Breast epithelium (tissue), 4 donors: ENCODE results near the gene DAG1. TPM values are rescaled to one million over a fixed set of nuclear protein-coding genes. Genes with fewer than 3 reads are reported as not detected.

Source experiments
- DNase-seq, 2 donors: peaks; one replicate each; pipeline ENCODE4 v3.0.0-alpha.2; 2019; ENCODE audit warnings: low spot score in 2 of 2
- H3K27ac ChIP-seq, 2 donors: fragments of 200-600 bp; sonication (generic) in 1 of 2; one replicate each; pipeline ENCODE4 v1.5.1; 2016 to 2019; ENCODE audit warnings: mild to moderate bottlenecking in 1 of 2
- H3K27me3 ChIP-seq, 2 donors: fragments of 200-600 bp; sonication (generic) in 1 of 2; one replicate each; pipeline versions ENCODE4 v1.5.1 to v1.6.0; 2017 to 2019; ENCODE audit warnings: control low read depth in 1 of 2, mild to moderate bottlenecking in 1 of 2
- H3K36me3 ChIP-seq: fragments of 200-600 bp; one replicate; pipeline ENCODE4 v1.5.1; 2019
- H3K4me1 ChIP-seq, 2 donors: fragments of 200-600 bp; sonication (generic); one replicate each; pipeline ENCODE4 v1.5.1; 2016 to 2019; ENCODE audit warnings: control low read depth in 1 of 2
- H3K4me3 ChIP-seq, 3 donors: fragments of 200-600 bp; sonication (generic); 1 replicate in 2 of 3; 2 replicates in 1 of 3; pipeline ENCODE4 v1.5.1; 2016 to 2019; ENCODE audit warnings: mild to moderate bottlenecking in 3 of 3, moderate library complexity in 2 of 3
- H3K9me3 ChIP-seq, 2 donors: fragments of 200-600 bp; sonication (generic) in 1 of 2; one replicate each; pipeline ENCODE4 v1.5.1; 2016 to 2019; ENCODE audit warnings: control low read depth in 1 of 2
- POLR2A ChIP-seq: fragments of 450-650 bp; IDR thresholded peaks from one replicate; pipeline ENCODE4 v1.6.1; 2016; ENCODE audit warnings: antibody characterized with exemption, mild to moderate bottlenecking, moderate library complexity
- POLR2AphosphoS5 ChIP-seq, 3 donors: sonication (generic); formaldehyde crosslinking; IDR thresholded peaks; one replicate each; pipeline ENCODE4 v1.6.1; 2017; ENCODE audit warnings: antibody characterized with exemption in 3 of 3
- intact Hi-C: fragments of 100-400 bp; cut with DNase I; formaldehyde crosslinking; loops from one replicate; pipeline ENCODE4 v1.15.1; 2023; ENCODE audit warnings: low total_unique reads
- total RNA-seq, 3 donors: library from RNA; depleted of rRNA; stranded (reverse); fragments of >200 nt; gene quantifications; one replicate each; pipeline ENCODE4 v1.1.0, GENCODE V29; 2016
- TF ChIP-seq, protein P1 (sequence below), 3 donors: fragments of 450-650 bp; IDR thresholded peaks; one replicate each; pipeline ENCODE4 v1.5.1; 2016 to 2017; ENCODE audit warnings: antibody characterized with exemption in 3 of 3, mild to moderate bottlenecking in 3 of 3, moderate library complexity in 3 of 3

DAG1 gene
- total RNA-seq, 3 donors from 2014 or later = 37.1 to 56.6 (median 44.6) TPM

DNA sequence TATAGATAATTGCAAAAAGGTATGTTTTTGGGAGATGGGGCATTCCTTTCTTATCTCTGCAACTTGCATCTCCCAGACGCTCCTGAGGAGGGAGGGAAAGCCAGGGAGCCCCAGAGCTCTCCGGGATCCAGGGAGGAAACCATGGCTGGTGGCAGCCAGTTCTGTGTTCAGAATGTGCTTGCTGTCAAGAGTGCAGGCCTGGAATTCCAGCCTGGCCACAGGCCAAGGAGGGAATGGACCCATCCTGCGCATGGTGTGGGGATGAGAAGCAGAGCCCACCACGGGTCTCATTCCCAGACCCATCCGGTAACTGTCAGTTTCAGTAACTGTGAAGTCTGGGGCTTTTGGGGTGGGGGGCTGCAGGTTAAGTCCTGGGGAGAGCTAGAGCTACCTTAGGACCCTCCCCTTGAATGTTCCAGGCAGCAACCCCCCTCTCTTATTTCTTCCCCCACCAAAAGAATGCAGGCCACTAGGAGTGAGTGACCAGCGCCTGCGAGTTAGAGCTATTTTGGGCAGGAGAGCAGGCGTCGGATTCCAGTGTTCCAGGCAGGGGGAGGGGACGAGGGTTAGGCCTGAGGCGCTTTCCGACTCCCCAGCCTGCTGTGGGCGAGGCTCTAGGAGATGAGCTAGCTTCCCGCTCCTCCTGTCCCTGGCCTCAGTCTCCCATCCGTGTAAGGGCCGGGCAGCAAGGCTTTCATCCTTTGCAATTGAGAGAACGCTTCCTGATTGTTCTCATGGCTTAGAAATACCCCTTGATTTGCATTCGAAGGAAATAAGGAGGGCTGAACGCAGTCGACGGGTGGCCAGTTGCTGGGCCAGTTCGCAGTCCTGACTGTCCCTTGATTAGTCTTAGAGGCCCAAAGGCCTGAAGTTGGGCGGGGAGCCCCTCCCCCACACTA lies 781 bp upstream of the DAG1 start:
- intact Hi-C loops = no loop called here
- DNase-seq = peak; percentile 64 to 79
- Histone ChIP-seq H3K9me3 (no peaks in the 10 kb centered on the region), H3K36me3 (no peaks in the 10 kb centered on the region), H3K27me3 (no peaks in the 10 kb centered on the region), H3K27ac (peak overlapping the region; percentile 89 to 96), H3K4me3 (peak overlapping the region; percentile 80 to 88 (median 84)), H3K4me1 (peaks cover 4 to 8% of the 10 kb centered on the region in 2 donors)
- TF ChIP-seq POLR2AphosphoS5 (IDR thresholded peaks at IDR 0.05) (peak in 2 of 3 donors; percentile 28 to 34), POLR2A (peak; percentile 65)
- TF ChIP-seq, protein P1, sequence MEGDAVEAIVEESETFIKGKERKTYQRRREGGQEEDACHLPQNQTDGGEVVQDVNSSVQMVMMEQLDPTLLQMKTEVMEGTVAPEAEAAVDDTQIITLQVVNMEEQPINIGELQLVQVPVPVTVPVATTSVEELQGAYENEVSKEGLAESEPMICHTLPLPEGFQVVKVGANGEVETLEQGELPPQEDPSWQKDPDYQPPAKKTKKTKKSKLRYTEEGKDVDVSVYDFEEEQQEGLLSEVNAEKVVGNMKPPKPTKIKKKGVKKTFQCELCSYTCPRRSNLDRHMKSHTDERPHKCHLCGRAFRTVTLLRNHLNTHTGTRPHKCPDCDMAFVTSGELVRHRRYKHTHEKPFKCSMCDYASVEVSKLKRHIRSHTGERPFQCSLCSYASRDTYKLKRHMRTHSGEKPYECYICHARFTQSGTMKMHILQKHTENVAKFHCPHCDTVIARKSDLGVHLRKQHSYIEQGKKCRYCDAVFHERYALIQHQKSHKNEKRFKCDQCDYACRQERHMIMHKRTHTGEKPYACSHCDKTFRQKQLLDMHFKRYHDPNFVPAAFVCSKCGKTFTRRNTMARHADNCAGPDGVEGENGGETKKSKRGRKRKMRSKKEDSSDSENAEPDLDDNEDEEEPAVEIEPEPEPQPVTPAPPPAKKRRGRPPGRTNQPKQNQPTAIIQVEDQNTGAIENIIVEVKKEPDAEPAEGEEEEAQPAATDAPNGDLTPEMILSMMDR (IDR thresholded peaks at IDR 0.05) = peak in 1 of 3 donors; percentile 9

DNA sequence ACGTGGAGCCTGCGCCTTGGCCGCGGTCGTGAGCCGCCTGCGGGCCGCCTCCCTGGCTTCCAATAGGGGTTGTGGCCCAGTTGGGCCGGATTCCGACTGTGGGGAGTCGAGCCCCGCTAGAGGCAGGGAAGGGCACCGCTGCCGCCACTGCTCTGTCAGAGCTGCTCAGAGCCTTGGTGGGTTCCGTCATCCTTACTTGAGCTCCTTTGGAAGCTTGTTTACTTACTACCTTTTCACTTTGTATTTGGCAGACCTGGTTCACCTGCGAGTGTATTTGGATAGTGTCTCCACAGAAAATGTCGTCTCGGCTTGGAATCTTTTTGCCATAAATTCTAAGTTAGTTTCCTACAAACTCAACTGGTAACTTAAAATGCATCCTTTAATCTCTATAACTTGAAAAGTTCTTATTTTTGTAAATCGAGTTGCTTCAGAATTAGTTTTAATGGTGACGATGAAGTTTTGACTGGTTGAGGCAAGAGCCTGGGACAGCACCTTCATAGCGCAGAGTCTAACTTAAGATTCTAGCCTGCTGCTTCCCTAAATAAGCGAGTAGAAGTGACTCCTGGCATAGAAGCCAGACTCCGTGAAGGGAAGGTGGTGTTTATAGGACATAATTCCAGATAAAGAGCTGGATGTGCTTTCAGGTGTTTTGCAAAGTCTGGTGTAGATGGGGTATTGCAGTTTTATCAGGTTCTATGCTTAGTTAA lies 800 bp downstream of the DAG1 start:
- intact Hi-C loops = no loop called here

DNA sequence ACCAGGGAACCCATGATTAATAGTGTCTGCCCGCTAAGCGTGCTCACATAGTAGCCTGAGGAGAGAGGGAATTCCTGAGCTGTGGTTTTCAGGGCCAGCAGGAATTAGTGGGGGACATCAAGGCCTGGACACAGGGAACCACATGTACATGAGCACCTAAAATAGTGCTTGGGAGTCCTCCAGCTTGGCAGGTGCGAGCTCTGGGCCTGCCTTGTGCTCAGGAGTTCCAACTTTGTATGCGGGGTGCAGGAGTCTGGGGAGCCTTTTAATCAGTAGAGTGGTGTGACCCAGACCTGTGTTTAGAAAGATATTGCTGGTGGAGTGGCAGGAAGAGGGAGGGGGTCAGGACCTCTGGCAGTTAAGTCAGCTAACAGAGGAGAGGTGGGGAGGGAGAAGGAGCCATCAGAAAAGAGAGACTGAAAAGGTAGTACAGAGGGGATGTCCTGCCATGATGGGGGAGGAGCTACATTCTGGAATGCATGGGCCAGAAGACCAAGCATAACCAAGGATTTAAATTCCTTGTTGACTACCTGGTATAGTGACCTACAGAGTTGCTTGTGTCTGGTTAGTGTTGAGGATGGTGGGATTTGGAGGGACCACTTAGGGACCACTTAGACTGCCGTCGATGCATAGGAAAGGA lies 1.9 kb downstream of the DAG1 start:
- peaks cover 0 to 4% of the 10 kb centered on the region in 2 donors for H3K4me1 ChIP-seq
- H3K27ac ChIP-seq = peak overlapping the region; percentile 89 to 96
- TF ChIP-seq, protein P1 (IDR thresholded peaks at IDR 0.05) = no peak
- TF ChIP-seq POLR2AphosphoS5 (IDR thresholded peaks at IDR 0.05) = no peak
- no peak for TF ChIP-seq POLR2A
- no peaks in the 10 kb centered on the region for H3K36me3 ChIP-seq
- no peaks in the 10 kb centered on the region for H3K9me3 ChIP-seq
- H3K27me3 ChIP-seq = no peaks in the 10 kb centered on the region
- intact Hi-C loops = no loop called here
- peak overlapping the region in 2 of 3 donors; percentile 84 to 88 for H3K4me3 ChIP-seq
- DNase-seq = no peak

More for the DNA sequence above, 800 bp downstream of the DAG1 start:
- no peaks in the 10 kb centered on the region for H3K9me3 ChIP-seq
- H3K4me1 ChIP-seq = peaks cover 2 to 4% of the 10 kb centered on the region in 2 donors
- H3K4me3 ChIP-seq = peak overlapping the region; percentile 80 to 88 (median 84)
- no peaks in the 10 kb centered on the region for H3K36me3 ChIP-seq
- TF ChIP-seq, protein P1 (IDR thresholded peaks at IDR 0.05) = peak in 1 of 3 donors; percentile 20
- TF ChIP-seq POLR2A = no peak
- peak in 1 of 3 donors; percentile 20 for TF ChIP-seq POLR2AphosphoS5 (IDR thresholded peaks at IDR 0.05)
- H3K27me3 ChIP-seq = no peaks in the 10 kb centered on the region
- no peak for DNase-seq
- H3K27ac ChIP-seq = peak overlapping the region; percentile 89 to 96

DNA sequence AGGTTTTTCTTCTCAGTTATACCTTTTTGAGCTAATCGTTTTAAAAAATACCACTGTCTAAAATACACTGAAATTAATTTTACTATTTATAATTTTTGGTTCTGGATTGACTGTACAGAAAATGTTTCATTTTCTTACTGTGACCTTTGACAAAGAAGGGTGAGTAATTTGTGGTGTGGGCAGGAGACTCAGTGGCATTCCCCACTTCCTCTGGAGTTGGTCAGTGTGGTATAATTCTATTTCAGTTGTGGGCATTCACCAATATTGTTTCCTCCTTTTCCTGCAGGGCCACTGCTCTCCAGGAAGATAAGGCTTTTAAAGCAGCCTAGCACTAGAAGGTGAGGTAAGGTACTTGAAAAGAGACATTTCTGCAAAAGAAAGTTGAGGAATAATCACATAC lies 6.5 kb downstream of the DAG1 start:
- no peak for DNase-seq
- intact Hi-C loops = no loop called here
- H3K36me3 ChIP-seq = no peaks in the 10 kb centered on the region
- no peak overlapping the region for H3K27ac ChIP-seq
- H3K27me3 ChIP-seq = no peaks in the 10 kb centered on the region
- H3K9me3 ChIP-seq = no peaks in the 10 kb centered on the region
- H3K4me3 ChIP-seq = no peak overlapping the region
- TF ChIP-seq, protein P1 (IDR thresholded peaks at IDR 0.05) = no peak
- TF ChIP-seq POLR2AphosphoS5 (IDR thresholded peaks at IDR 0.05) (no peak), POLR2A (no peak)
- H3K4me1 ChIP-seq = no peaks in the 10 kb centered on the region
